ENCODE results near the gene TMEM95.
A peak's percentile ranks its signal among the peaks of the same experiment; 100 is the strongest.

The TMEM95 gene

GRCh38 chr17:7403727-7403976 lies 48.7 kb downstream of the TMEM95 start:
- TF ChIP-seq, protein P1, sequence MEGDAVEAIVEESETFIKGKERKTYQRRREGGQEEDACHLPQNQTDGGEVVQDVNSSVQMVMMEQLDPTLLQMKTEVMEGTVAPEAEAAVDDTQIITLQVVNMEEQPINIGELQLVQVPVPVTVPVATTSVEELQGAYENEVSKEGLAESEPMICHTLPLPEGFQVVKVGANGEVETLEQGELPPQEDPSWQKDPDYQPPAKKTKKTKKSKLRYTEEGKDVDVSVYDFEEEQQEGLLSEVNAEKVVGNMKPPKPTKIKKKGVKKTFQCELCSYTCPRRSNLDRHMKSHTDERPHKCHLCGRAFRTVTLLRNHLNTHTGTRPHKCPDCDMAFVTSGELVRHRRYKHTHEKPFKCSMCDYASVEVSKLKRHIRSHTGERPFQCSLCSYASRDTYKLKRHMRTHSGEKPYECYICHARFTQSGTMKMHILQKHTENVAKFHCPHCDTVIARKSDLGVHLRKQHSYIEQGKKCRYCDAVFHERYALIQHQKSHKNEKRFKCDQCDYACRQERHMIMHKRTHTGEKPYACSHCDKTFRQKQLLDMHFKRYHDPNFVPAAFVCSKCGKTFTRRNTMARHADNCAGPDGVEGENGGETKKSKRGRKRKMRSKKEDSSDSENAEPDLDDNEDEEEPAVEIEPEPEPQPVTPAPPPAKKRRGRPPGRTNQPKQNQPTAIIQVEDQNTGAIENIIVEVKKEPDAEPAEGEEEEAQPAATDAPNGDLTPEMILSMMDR (conservative IDR thresholded peaks at IDR 0.05; ENCODE audit: low read depth, low read length), result no peak

GRCh38 chr17:7403977-7404736 lies 49.2 kb downstream of the TMEM95 start, which contains the start of gene TMEM256:
TSS of gene TMEM256 (minus strand) at chr17:7404097. CDS start at chr17:7404084, 13 bp downstream.
- peak within 1 kb of the TSS; percentile 69 for H3K4me3 ChIP-seq (ENCODE audit: low read depth, low read length)
- TF ChIP-seq, protein P1 (conservative IDR thresholded peaks at IDR 0.05; ENCODE audit: low read depth, low read length), result no peak
- DNase-seq (ENCODE audit: low read depth), result peak; percentile 100

More at GRCh38 chr17:7403727-7403976, 48.7 kb downstream of the TMEM95 start:
- H3K4me3 ChIP-seq (ENCODE audit: low read depth, low read length), result peak overlapping the region; percentile 69
- no peak for DNase-seq (ENCODE audit: low read depth)

DNA sequence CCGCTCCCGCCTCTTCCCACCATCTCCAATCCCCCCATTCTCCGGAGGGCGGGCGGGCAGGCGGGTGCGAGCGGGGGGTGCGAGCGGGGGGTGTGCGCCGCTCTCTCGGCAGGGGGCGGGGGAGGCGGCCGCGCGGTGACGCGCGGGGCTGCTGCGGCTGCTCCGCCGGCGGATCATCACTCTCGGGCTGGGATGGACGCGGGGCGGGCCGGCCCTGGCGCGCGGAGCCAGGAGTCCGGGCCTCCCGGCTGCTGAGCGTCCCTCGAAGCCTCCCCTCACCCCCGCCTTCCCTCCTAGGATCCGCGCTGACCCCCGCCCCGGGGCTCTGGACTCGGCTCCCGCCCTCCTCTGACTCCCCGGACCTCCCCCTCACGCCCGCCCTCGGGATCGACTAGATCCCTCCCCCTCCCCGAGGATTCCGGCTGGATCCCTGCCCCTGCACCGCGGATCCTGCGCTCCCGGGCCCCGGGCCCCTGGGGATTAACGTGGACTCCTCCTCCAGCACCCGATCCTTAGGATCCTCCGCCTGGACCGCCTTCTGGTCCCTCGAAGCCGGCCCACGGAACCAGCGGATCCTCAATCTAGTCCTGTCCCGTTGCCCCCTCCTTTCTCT lies 49.9 kb downstream of the TMEM95 start:
- no peak for DNase-seq (ENCODE audit: low read depth)
- H3K4me3 ChIP-seq (ENCODE audit: low read depth, low read length), result peak overlapping the region; percentile 69
- TF ChIP-seq, protein P1 (conservative IDR thresholded peaks at IDR 0.05; ENCODE audit: low read depth, low read length), result no peak

DNA sequence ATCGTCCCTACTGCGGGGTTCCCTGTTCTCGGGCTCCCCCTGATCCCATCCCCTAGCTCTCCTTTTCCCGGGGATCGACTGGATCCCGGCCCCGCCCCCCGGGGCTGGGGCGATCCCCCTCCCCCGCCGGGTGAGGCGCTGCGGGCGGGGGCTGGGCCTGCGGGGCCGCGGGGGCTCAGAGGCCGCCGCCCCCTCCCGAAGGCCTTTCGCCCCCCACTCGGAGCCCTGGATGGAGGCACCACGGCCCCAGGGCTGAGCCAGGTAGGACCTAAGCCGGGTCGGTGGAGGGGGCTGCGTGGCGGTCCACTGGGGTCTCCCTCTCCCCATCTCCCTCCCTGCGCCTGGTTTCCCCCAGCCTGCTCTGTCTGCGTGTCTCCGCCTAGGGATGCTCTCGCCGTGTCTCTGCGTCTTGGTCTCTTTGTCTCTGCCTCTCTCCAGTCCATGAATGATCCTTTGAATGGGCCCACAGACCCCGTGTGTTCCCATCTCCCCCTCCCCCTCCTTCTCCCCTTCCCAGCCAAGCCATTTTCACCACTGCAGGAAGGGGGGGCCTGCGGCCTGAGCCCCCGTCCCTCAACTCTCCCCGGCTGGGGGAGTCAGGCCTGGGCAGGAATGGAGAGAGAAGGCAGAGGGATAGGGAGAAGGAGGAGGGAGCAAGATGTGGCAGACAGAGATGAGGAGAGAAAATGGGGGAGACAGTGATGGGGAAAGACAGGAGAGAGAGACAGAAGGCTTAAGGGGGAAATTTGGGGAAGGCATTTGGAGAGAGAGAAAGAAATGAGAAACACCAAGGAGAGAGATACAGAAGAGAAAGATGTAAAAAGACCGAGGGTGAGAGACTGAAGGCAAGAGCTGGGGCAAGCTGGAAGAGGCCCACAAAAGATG lies 50.6 kb downstream of the TMEM95 start:
- TF ChIP-seq, protein P1 (conservative IDR thresholded peaks at IDR 0.05; ENCODE audit: low read depth, low read length), result no peak
- peak overlapping the region; percentile 69 for H3K4me3 ChIP-seq (ENCODE audit: low read depth, low read length)
- no peak for DNase-seq (ENCODE audit: low read depth)

DNA sequence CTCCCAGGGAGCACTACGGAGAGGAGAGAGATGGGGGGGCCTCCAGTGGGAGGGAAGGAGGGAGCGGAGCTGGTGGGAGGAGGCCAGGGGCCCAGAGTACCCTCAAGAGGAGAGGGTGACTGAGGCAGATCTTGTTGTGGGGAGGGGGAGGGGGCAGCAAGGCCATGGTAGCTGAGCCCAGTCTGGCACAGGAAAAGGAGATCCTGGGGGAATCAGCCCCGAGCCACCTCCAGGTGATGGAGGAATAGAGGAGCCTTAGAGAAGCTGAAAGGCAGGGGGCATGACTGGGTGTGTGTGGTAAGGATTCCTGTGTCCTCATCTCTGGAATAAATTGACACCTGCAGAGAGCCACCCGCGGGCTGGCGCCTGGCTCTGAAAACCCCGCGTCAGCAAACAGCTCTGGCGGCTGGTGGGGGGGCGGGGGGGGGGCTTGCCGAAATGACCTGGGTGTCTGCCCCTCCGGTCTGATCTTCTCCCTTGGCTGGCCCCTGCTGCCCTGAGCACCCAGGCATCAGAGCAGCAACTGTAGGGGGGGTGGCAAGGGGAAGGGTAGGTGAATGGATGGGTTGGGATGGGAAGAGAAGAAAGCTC lies 51.4 kb downstream of the TMEM95 start:
- H3K4me3 ChIP-seq (ENCODE audit: low read depth, low read length), result peak overlapping the region; percentile 69
- DNase-seq (ENCODE audit: low read depth), result no peak
- TF ChIP-seq, protein P1 (conservative IDR thresholded peaks at IDR 0.05; ENCODE audit: low read depth, low read length), result no peak
